ENCODE results near the gene PLA2G4D.

Gene PLA2G4D

GRCh38 chr15:42048080-42048820 is 46.1 kb downstream of the PLA2G4D start:
- peaks cover 29% of the 10 kb centered on the region for H3K27me3 ChIP-seq (ENCODE audit: insufficient read depth, low read length)
- no peaks in the 10 kb centered on the region for H3K4me1 ChIP-seq (ENCODE audit: control insufficient read depth, insufficient read depth, low read length, unreplicated experiment)
- no peaks in the 10 kb centered on the region for H3K36me3 ChIP-seq (ENCODE audit: insufficient read depth, low read length)
- H3K4me3 ChIP-seq (ENCODE audit: low read depth, low read length): no peak overlapping the region
- H3K79me2 ChIP-seq (ENCODE audit: control insufficient read depth, insufficient read depth, low read length, unreplicated experiment): no peaks in the 10 kb centered on the region
- no peak overlapping the region for H2AFZ ChIP-seq (ENCODE audit: low read length, unreplicated experiment)
- H3K27ac ChIP-seq (ENCODE audit: low read depth, low read length): no peak overlapping the region

DNA sequence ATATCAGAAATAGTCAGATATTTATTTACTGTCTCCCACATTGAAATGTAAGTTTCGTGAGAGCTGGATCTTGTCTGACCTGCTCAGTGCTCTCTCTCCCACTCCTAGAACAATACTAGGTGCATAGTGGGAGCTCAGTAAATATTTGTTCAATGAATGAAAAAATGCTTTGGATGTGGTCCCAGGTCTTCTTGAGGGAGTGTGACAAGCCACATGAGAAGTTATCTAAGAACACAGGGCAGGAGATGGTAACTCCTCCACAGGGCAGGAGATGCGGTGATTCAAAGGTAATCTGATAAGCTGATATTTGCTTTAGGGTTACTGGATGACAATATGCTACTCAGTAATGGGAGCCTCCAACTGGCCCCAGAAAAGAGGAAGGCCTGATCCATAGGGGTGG is 47.8 kb downstream of the PLA2G4D start:
- no peaks in the 10 kb centered on the region for H3K79me2 ChIP-seq (ENCODE audit: control insufficient read depth, insufficient read depth, low read length, unreplicated experiment)
- H3K27ac ChIP-seq (ENCODE audit: low read depth, low read length): no peak overlapping the region
- H2AFZ ChIP-seq (ENCODE audit: low read length, unreplicated experiment): no peak overlapping the region
- no peaks in the 10 kb centered on the region for H3K4me1 ChIP-seq (ENCODE audit: control insufficient read depth, insufficient read depth, low read length, unreplicated experiment)
- peaks cover 28% of the 10 kb centered on the region for H3K27me3 ChIP-seq (ENCODE audit: insufficient read depth, low read length)
- H3K4me3 ChIP-seq (ENCODE audit: low read depth, low read length): no peak overlapping the region
- H3K36me3 ChIP-seq (ENCODE audit: insufficient read depth, low read length): no peaks in the 10 kb centered on the region

GRCh38 chr15:42045211-42045615 is 49.1 kb downstream of the PLA2G4D start:
- no peak overlapping the region for H2AFZ ChIP-seq (ENCODE audit: low read length, unreplicated experiment)
- no peaks in the 10 kb centered on the region for H3K36me3 ChIP-seq (ENCODE audit: insufficient read depth, low read length)
- no peaks in the 10 kb centered on the region for H3K79me2 ChIP-seq (ENCODE audit: control insufficient read depth, insufficient read depth, low read length, unreplicated experiment)
- no peak overlapping the region for H3K27ac ChIP-seq (ENCODE audit: low read depth, low read length)
- no peak overlapping the region for H3K4me3 ChIP-seq (ENCODE audit: low read depth, low read length)
- H3K27me3 ChIP-seq (ENCODE audit: insufficient read depth, low read length): peaks cover 28% of the 10 kb centered on the region
- H3K4me1 ChIP-seq (ENCODE audit: control insufficient read depth, insufficient read depth, low read length, unreplicated experiment): no peaks in the 10 kb centered on the region

DNA sequence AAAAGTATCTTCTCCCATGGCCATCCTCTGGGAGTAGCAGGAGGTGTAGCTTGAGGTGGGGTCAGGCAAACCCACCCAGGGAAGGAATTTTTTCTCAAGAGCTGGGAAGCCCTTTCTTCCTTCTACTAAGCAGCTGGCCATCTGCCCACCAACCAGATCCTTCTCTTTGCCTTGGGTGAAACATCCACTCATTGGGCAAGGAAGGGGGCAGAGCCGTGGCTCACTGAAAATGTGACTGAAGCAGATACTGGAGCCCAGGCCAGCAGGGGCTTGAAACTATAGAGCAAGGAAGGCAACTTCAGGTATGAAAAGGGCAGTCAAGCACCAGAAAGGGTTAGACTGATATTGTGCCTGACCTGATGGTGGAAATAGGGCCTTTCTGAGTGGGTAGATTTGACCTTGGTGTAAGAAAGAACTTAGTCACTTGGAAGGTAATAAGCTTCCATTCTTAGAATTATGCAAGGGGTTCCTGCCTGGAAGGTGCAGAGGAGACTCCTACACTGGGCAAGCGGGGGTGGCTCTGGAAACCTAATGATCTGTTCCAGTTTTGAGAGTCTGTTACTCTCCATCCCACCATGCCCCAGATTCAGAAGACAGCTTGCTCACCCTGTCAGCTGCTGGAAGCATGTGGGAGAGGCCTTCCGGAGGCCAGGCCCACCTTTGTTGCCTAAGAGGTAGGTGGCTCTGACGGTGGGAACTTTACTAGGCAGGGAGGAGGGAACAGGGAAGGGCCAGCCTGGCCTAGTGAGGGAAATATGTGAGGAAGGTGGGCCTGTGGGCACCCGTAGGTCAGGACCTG is 51.6 kb downstream of the PLA2G4D start:
- Histone ChIP-seq H3K4me3 (ENCODE audit: low read depth, low read length) (no peak overlapping the region), H3K27me3 (ENCODE audit: insufficient read depth, low read length) (peaks cover 13% of the 10 kb centered on the region; the same call in 1 of the 2 replicates), H3K4me1 (ENCODE audit: control insufficient read depth, insufficient read depth, low read length, unreplicated experiment) (no peaks in the 10 kb centered on the region), H3K36me3 (ENCODE audit: insufficient read depth, low read length) (no peaks in the 10 kb centered on the region), H3K79me2 (ENCODE audit: control insufficient read depth, insufficient read depth, low read length, unreplicated experiment) (no peaks in the 10 kb centered on the region), H2AFZ (ENCODE audit: low read length, unreplicated experiment) (no peak overlapping the region), H3K27ac (ENCODE audit: low read depth, low read length) (no peak overlapping the region)

- H3K4me3 ChIP-seq (ENCODE audit: low read depth, low read length): no peak overlapping the region
- H3K36me3 ChIP-seq (ENCODE audit: insufficient read depth, low read length): no peaks in the 10 kb centered on the region
- H3K79me2 ChIP-seq (ENCODE audit: control insufficient read depth, insufficient read depth, low read length, unreplicated experiment): no peaks in the 10 kb centered on the region
- peaks cover 3% of the 10 kb centered on the region; the same call in 1 of the 2 replicates for H3K27me3 ChIP-seq (ENCODE audit: insufficient read depth, low read length)
- no peak overlapping the region for H3K27ac ChIP-seq (ENCODE audit: low read depth, low read length)
- peaks cover 7% of the 10 kb centered on the region for H3K4me1 ChIP-seq (ENCODE audit: control insufficient read depth, insufficient read depth, low read length, unreplicated experiment)
- H2AFZ ChIP-seq (ENCODE audit: low read length, unreplicated experiment): no peak overlapping the region
Measured at GRCh38 chr15:42038401-42038800, 56.0 kb downstream of the PLA2G4D start.

DNA sequence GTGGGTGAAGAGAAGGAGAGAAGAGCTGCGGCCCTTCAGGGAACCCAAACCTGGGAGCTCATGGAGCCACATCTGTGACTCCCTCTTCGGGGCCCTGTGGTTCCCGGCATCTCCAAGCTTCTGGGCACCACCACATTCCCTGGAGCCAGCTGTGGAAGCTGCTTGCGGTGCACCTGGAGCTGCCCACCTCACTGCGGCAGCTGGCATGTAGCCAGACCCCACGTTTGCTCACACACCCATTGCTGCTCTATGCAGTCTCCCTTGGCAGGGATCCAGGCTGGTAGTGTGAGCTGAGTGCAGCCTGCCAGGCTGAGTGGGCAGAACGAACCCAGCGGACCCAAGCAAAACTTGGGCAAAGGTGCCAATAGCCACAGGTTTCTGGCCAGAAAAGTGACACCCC is 56.7 kb downstream of the PLA2G4D start:
- Histone ChIP-seq H2AFZ (ENCODE audit: low read length, unreplicated experiment) (no peak overlapping the region), H3K79me2 (ENCODE audit: control insufficient read depth, insufficient read depth, low read length, unreplicated experiment) (no peaks in the 10 kb centered on the region), H3K27me3 (ENCODE audit: insufficient read depth, low read length) (peaks cover 3% of the 10 kb centered on the region; the same call in 1 of the 2 replicates), H3K4me1 (ENCODE audit: control insufficient read depth, insufficient read depth, low read length, unreplicated experiment) (peaks cover 7% of the 10 kb centered on the region), H3K4me3 (ENCODE audit: low read depth, low read length) (no peak overlapping the region), H3K36me3 (ENCODE audit: insufficient read depth, low read length) (no peaks in the 10 kb centered on the region), H3K27ac (ENCODE audit: low read depth, low read length) (no peak overlapping the region)

DNA sequence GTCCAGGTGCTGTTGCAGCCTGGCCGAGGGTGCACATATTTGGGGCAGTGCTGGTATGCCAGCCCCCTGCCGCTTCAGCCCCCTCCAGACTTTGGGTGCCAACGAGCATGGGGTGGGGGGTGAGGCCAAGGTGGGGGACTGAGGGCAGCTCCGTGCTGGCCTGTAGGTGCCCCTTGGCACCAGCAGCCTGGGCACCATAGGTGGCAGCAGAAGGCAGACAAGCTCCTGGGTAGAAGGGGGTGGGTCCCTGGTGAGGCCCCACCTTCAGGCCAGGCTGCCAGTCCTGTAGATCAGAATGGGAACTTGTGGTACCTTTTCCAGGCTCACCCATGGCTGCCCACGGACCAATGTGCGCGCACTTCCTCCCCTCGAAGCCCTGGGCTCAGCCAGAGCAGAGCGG is 57.4 kb downstream of the PLA2G4D start:
- Histone ChIP-seq H2AFZ (ENCODE audit: low read length, unreplicated experiment) (no peak overlapping the region), H3K36me3 (ENCODE audit: insufficient read depth, low read length) (no peaks in the 10 kb centered on the region), H3K27ac (ENCODE audit: low read depth, low read length) (no peak overlapping the region), H3K79me2 (ENCODE audit: control insufficient read depth, insufficient read depth, low read length, unreplicated experiment) (no peaks in the 10 kb centered on the region), H3K27me3 (ENCODE audit: insufficient read depth, low read length) (peaks cover 10% of the 10 kb centered on the region), H3K4me3 (ENCODE audit: low read depth, low read length) (no peak overlapping the region), H3K4me1 (ENCODE audit: control insufficient read depth, insufficient read depth, low read length, unreplicated experiment) (peaks cover 7% of the 10 kb centered on the region)

- Histone ChIP-seq H3K36me3 (ENCODE audit: insufficient read depth, low read length) (no peaks in the 10 kb centered on the region), H3K4me1 (ENCODE audit: control insufficient read depth, insufficient read depth, low read length, unreplicated experiment) (peaks cover 7% of the 10 kb centered on the region), H3K27ac (ENCODE audit: low read depth, low read length) (no peak overlapping the region), H2AFZ (ENCODE audit: low read length, unreplicated experiment) (no peak overlapping the region), H3K79me2 (ENCODE audit: control insufficient read depth, insufficient read depth, low read length, unreplicated experiment) (no peaks in the 10 kb centered on the region), H3K27me3 (ENCODE audit: insufficient read depth, low read length) (peaks cover 12% of the 10 kb centered on the region), H3K4me3 (ENCODE audit: low read depth, low read length) (no peak overlapping the region)
Measured at GRCh38 chr15:42036112-42036905, 58.1 kb downstream of the PLA2G4D start.

GRCh38 chr15:42035435-42035761 is 59.0 kb downstream of the PLA2G4D start:
- H3K4me1 ChIP-seq (ENCODE audit: control insufficient read depth, insufficient read depth, low read length, unreplicated experiment): peaks cover 7% of the 10 kb centered on the region
- H3K36me3 ChIP-seq (ENCODE audit: insufficient read depth, low read length): no peaks in the 10 kb centered on the region
- H3K27ac ChIP-seq (ENCODE audit: low read depth, low read length): no peak overlapping the region
- H3K79me2 ChIP-seq (ENCODE audit: control insufficient read depth, insufficient read depth, low read length, unreplicated experiment): no peaks in the 10 kb centered on the region
- H3K4me3 ChIP-seq (ENCODE audit: low read depth, low read length): no peak overlapping the region
- H3K27me3 ChIP-seq (ENCODE audit: insufficient read depth, low read length): peaks cover 21% of the 10 kb centered on the region
- no peak overlapping the region for H2AFZ ChIP-seq (ENCODE audit: low read length, unreplicated experiment)

DNA sequence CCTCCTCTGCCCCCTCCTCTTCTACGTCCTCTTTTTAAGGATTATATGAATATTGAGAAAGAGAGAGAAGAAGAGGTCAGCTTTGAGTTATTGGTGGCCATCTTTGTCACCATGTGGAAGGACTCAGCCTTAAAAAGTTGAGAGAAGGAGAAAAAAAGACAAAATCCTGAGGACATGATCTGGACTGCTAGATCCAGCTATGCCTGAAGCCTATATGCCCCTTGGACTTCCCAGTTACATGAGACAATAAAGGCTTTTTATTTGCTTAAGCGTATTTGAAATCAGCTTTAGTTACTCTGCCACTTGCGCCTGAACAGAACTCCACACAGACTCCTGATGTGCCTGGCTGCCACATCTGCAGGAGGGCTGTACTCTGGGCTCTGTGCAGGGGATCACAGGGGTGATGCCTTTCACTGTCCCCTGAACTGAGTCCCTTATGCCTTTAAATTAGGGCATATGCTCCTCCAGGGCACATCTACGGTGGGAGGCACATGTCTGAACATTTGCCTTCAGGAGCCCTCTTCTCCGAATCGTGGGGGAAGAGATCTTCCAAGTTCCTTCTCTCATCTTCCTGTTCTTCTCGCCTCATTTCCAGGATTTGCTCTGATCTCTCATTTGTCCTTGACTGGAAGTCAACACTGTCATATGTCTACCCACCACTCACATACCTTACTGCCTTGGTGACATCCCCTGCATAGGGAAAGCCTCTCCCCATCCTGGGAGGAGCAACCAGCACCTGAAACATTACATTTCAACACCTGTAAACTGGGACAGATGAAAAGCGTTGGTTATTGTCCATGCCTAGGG is 59.5 kb downstream of the PLA2G4D start:
- Histone ChIP-seq H3K27ac (ENCODE audit: low read depth, low read length) (no peak overlapping the region), H3K79me2 (ENCODE audit: control insufficient read depth, insufficient read depth, low read length, unreplicated experiment) (no peaks in the 10 kb centered on the region), H3K27me3 (ENCODE audit: insufficient read depth, low read length) (peaks cover 26% of the 10 kb centered on the region), H3K4me3 (ENCODE audit: low read depth, low read length) (no peak overlapping the region), H3K4me1 (ENCODE audit: control insufficient read depth, insufficient read depth, low read length, unreplicated experiment) (peaks cover 7% of the 10 kb centered on the region), H3K36me3 (ENCODE audit: insufficient read depth, low read length) (no peaks in the 10 kb centered on the region), H2AFZ (ENCODE audit: low read length, unreplicated experiment) (no peak overlapping the region)
